HG02798 (cell line): Measurements from ENCODE around the gene ASB2.

Experiments
- ATAC-seq: cut with Tn5 transposase; IDR thresholded peaks from one replicate; pipeline ENCODE4 v1.9.1; 2021; ENCODE audit warnings: mild to moderate bottlenecking; ENCODE audit not compliant: unreplicated experiment, poor library complexity

The ASB2 gene

GRCh38 chr14:93936926-93937325 lies 39.4 kb downstream of the ASB2 start:
- no peak for ATAC-seq

DNA sequence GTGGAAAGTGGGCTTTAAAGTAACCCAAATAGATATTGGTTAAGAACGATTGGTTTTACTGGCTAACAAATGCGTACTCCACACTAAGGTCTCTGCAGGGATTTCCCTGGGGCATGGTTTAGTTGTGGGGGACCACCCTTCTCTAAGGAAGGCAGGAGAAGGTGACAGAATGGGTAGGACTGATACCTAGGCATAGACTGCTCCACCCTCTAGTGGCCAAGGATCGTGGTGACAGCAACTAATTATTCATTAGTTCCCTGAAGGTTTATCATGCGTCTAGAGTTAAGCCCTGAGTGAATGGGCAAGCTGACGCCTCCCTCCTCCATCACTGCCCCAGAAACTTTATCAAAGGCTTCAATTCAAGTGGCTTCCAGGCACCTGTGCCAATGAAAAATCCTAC lies 40.1 kb downstream of the ASB2 start:
- no peak for ATAC-seq

GRCh38 chr14:93935213-93935612 lies 41.2 kb downstream of the ASB2 start:
- no peak for ATAC-seq

- no peak for ATAC-seq
Observed at GRCh38 chr14:93932642-93933041, 43.7 kb downstream of the ASB2 start.

- ATAC-seq, result no peak
Observed at GRCh38 chr14:93930989-93931307, 45.4 kb downstream of the ASB2 start.

GRCh38 chr14:93930296-93930988 lies 45.9 kb downstream of the ASB2 start:
- no peak for ATAC-seq

- no peak for ATAC-seq
Observed at GRCh38 chr14:93929657-93930056, 46.7 kb downstream of the ASB2 start.

- no peak for ATAC-seq
Observed at GRCh38 chr14:93929048-93929535, 47.3 kb downstream of the ASB2 start.

GRCh38 chr14:93928184-93929047 lies 48.0 kb downstream of the ASB2 start:
- no peak for ATAC-seq

DNA sequence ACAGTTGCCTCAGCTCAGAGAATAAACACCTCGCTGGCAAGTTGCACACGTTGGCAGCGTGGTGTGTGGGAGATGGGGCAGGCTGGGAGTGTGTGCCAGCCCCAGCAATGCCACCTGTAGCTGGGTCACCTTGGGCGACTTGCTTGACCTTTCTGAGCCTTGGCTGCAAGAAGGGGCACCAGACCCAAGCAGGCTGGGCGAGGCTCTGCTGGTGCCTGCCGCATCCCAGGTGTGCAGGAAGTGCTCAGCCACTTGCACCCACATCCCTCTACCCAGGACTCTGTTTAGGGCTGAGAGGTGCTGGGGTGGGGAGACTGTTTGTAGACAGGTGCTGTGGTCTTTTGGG lies 48.6 kb downstream of the ASB2 start:
- ATAC-seq, result no peak

DNA sequence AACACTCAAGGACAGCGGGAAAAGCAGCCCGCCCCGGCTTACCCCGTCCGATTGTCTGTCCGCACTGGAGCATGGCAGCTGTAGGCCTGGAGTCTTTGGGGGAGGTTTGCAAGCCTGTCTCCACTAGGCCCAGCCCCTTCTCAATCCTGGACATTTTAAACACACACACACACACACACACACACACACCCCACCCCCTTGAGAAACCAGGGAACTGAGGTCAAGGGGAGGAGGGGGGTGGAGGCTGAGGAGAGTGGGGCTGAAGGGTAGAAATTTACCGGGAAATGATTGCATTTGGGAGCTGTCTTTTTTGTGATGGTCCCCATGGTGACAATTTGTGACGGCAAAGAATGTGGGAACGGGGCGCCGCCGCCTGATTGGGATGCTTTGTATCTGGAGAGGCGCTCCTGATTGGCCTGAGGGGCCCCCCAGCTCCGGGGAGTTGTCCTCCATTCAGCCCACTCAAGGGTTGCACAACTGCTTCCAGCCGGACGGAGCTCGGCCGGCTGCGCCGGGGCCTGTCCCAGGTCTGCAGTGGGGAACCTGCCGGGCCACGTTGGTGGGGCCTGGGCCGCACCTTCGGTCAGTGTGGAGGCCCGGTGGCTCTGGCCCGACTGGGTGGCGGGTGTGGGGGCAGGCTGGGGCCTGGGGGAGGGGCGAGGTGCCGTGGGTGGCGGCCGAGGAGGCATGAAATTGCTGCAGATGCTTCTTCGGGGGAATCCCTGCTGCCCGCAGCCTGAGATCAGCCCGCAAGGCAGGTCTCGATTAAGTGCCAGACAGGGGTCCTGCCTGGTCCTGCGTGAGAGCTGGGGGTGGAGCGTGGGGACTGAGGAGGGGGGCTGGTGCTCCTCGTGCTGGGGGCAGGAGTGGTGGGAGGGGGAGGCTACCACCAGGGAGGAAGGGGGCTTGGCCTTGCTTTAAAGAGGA lies 49.2 kb downstream of the ASB2 start, which contains the start of gene FAM181A:
FAM181A (plus strand) TSS at position 472 of the 927 bp plus-strand sequence. CDS start 942 bp downstream, outside the sequence.
- no peak for ATAC-seq

- ATAC-seq, result no peak
Observed at GRCh38 chr14:93926245-93926872, 50.0 kb downstream of the ASB2 start.

GRCh38 chr14:93925374-93925895 lies 50.9 kb downstream of the ASB2 start:
- no peak for ATAC-seq

DNA sequence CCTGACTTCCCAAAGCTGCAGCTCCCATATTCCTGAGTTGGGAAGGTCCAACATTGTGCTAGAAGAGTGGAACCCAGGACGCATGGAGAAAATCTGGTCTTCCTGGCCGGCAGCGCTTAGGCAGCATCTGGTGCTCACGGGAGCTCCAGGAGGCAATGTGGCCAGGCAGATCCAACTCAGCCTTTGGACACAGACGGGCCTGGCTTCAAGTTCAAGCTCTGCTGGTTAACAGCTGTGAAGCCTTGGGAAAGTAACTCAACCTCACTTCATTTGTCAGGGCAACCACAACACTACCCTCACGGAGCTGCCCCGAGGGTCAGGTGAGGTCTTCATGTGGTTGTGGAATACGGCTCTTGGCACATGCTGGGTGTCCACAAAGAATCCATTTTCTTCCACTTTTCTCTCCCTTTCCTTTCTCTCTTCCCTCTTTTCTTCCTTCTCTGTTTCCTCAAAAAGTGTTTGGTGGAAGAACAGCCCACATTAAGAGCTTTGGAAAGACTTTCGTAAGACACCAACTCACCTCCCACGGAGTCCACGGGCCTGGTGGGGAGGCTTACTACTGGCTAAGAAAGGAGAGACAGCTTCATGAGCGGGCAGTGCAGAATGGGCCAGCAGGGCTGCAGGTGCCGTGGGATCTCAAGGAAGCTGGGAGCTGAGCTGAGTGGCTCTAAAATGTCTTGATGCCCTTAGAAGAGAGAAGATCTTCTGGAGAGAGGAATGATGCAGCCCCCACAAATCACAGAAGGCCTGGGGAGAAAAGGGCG lies 51.6 kb downstream of the ASB2 start:
- no peak for ATAC-seq

- ATAC-seq, result no peak
Observed at GRCh38 chr14:93923626-93924025, 52.7 kb downstream of the ASB2 start.

GRCh38 chr14:93921001-93921806 lies 55.2 kb downstream of the ASB2 start:
- ATAC-seq, result no peak

DNA sequence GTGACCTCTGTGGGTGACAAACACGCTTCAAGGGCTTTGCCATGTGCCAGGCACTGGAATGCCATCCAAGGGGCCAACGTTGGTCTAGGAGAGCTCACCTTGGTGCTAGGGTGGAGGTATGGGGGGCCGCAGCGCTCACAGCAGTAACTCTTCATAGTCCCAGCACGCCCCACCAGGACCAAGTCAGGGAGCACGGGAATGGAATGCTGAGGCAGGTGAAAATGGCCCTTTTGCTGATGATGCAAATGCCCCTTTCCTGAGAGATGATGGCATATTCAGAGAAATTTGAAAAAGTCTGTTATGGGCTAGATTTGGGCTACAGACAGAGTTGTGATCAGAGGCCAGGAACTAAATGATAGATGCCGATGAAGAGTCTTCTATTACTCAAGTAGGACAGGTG lies 59.2 kb downstream of the ASB2 start:
- no peak for ATAC-seq

DNA sequence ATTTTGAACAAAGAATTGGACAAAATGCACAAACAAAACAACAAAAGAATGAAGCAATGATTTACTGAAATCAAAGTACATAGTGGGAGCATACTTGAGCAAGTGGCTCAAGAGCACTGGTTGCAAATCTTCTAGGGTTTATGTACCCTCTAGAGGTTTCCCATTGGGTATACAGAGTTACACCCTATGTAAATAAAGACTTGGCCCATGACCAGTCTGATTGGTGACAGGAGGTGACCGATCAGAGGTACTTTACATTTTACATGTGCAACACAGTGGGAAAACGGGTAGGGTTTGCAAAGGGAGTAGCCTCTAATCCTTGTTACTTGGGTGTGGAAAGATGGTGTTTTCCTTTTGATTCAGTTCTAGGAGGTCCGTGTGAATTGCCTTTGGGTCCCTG lies 59.9 kb downstream of the ASB2 start:
- no peak for ATAC-seq
